HepG2 (cell line): ENCODE data around the gene SLC7A10. TPM values are rescaled to one million over a fixed set of nuclear protein-coding genes. Genes with fewer than 3 reads are reported as not detected.

Source experiments
- ATAC-seq: fragments of 200-7000 bp; cut with Tn5 transposase; 3 replicates; pipeline ENCODE4 v1.9.1; 2020; ENCODE audit warnings: mild to moderate bottlenecking, moderate library complexity
- BruUV-seq: library from RNA; stranded (reverse); fragments of 400-500 nt; replicated peaks from 2 replicates; lab custom pipeline; 2021; lab: Mats Ljungman, UMichigan
- CTCF ChIA-PET: fragments of 300-600 bp; formaldehyde crosslinking; extraction: SDS; loops from one replicate; lab custom pipeline; 2021; ENCODE audit warnings: low total read pairs, inconsistent platforms, low intra/inter-chr PET ratio; lab: Yijun Ruan, JAX
- POLR2A ChIA-PET: fragments of 350-600 bp; sonication (Branson Sonifier 250); formaldehyde crosslinking; loops from one replicate; lab custom pipeline; 2020; ENCODE audit warnings: antibody characterized with exemption, inconsistent platforms; lab: Yijun Ruan, JAX
- DNase-seq: peaks from one replicate; pipeline ENCODE4 v3.0.0-alpha.2; 2015; ENCODE audit warnings: low spot score
- FAIRE-seq: peaks from 3 replicates; lab custom pipeline; 2011; peaks lifted over from hg19 to GRCh38; lab: Jason Lieb, UNC
- H2AFZ ChIP-seq: one replicate; pipeline ENCODE4 v1.6.1; 2011; ENCODE audit warnings: low read length, inconsistent platforms
- H3K27ac ChIP-seq: fragments of 300-600 bp; 3 replicates; pipeline ENCODE4 v1.8.0; 2011; ENCODE audit warnings: mixed run types, mild to moderate bottlenecking, mixed read lengths, low read length, inconsistent platforms; ENCODE audit not compliant: insufficient read depth; ENCODE audit errors: extremely low read length
- H3K27me3 ChIP-seq, 2 experiments: fragments of 200-600 bp in 1 of 2; 2 replicates in 1 of 2; 3 replicates in 1 of 2; pipeline versions ENCODE4 v1.6.0 to v1.8.0; 2011; ENCODE audit warnings: low read length in 2 of 2, mild to moderate bottlenecking in 2 of 2, moderate library complexity in 2 of 2, inconsistent platforms in 1 of 2; ENCODE audit not compliant: insufficient read depth in 2 of 2, control insufficient read depth in 1 of 2
- H3K36me3 ChIP-seq, 2 experiments: fragments of 200-600 bp in 1 of 2; replicated peaks in 1 of 2; 2 replicates in 1 of 2; 3 replicates in 1 of 2; pipeline versions ENCODE4 v1.5.1 to v1.8.0; 2011; ENCODE audit warnings: low read length in 2 of 2, inconsistent platforms in 1 of 2; ENCODE audit not compliant: insufficient read depth in 2 of 2, control insufficient read depth in 1 of 2
- H3K4me1 ChIP-seq: 2 replicates; pipeline ENCODE4 v1.5.1; 2012; ENCODE audit warnings: low read length, inconsistent platforms; ENCODE audit not compliant: insufficient read depth
- H3K4me2 ChIP-seq: 2 replicates; pipeline ENCODE4 v1.6.0; 2011; ENCODE audit warnings: low read depth, low read length, inconsistent platforms
- H3K4me3 ChIP-seq, 3 experiments: fragments of 200-600 bp in 1 of 3; sonication (generic), shearing (Covaris generic) in 1 of 3; replicated peaks in 1 of 3; 2 replicates each; pipeline ENCODE4 v1.5.1; 2011 to 2016; ENCODE audit warnings: low read length in 3 of 3, inconsistent platforms in 2 of 3, low read depth in 2 of 3, mild to moderate bottlenecking in 2 of 3, control low read depth in 1 of 3, mixed read lengths in 1 of 3; ENCODE audit not compliant: insufficient read depth in 1 of 3
- H3K79me2 ChIP-seq: one replicate; pipeline ENCODE4 v1.6.1; 2011; ENCODE audit warnings: low read length, inconsistent platforms; ENCODE audit not compliant: insufficient read depth
- H3K9ac ChIP-seq: 2 replicates; pipeline ENCODE4 v1.6.0; 2011; ENCODE audit warnings: mild to moderate bottlenecking, low read depth, low read length, inconsistent platforms; ENCODE audit not compliant: insufficient read depth
- H3K9me3 ChIP-seq: 2 replicates; pipeline ENCODE4 v1.5.1; 2012; ENCODE audit warnings: mild to moderate bottlenecking, low read length
- H4K20me1 ChIP-seq: 2 replicates; pipeline ENCODE4 v1.6.0; 2011; ENCODE audit warnings: inconsistent platforms, mild to moderate bottlenecking, low read length, moderate library complexity; ENCODE audit not compliant: insufficient read depth
- BORCS8-MEF2B ChIP-seq: sonication (generic); formaldehyde crosslinking; IDR thresholded peaks from 2 replicates; pipeline ENCODE4 v1.8.0; 2022; ENCODE audit warnings: mild to moderate bottlenecking, missing genetic modification reagents
- GABPB1 ChIP-seq: IDR thresholded peaks from 2 replicates; pipeline ENCODE4 v1.6.1; 2016; ENCODE audit warnings: mild to moderate bottlenecking, missing genetic modification reagents, moderate library complexity, missing compliant biosample characterization
- GATAD1 ChIP-seq: IDR thresholded peaks from 2 replicates; pipeline ENCODE4 v1.6.1; 2016; ENCODE audit warnings: missing genetic modification reagents, missing compliant biosample characterization
- JDP2 ChIP-seq: sonication (generic); formaldehyde crosslinking; IDR thresholded peaks from 2 replicates; pipeline ENCODE4 v1.8.1; 2022; ENCODE audit warnings: missing genetic modification reagents, borderline replicate concordance
- PAX8 ChIP-seq: sonication (generic); formaldehyde crosslinking; IDR thresholded peaks from 2 replicates; pipeline ENCODE4 v1.8.0; 2022; ENCODE audit warnings: mild to moderate bottlenecking, missing genetic modification reagents, borderline replicate concordance
- RFX3 ChIP-seq: IDR thresholded peaks from 2 replicates; pipeline ENCODE4 v1.6.1; 2016; ENCODE audit warnings: missing biosample characterization, missing genetic modification reagents
- TCF12 ChIP-seq, 2 experiments: fragments of 450-650 bp in 1 of 2; sonication (generic) in 1 of 2; formaldehyde crosslinking in 1 of 2; IDR thresholded peaks; 2 replicates each; pipeline versions ENCODE4 v1.6.1 to v1.8.0; 2017 to 2022; ENCODE audit warnings: antibody characterized with exemption in 1 of 2, mild to moderate bottlenecking in 1 of 2, missing genetic modification reagents in 1 of 2, moderate library complexity in 1 of 2
- ZMYM4 ChIP-seq: sonication (generic); formaldehyde crosslinking; IDR thresholded peaks from 2 replicates; pipeline ENCODE4 v1.8.1; 2023; ENCODE audit warnings: mild to moderate bottlenecking, missing genetic modification reagents
- ZNF354B ChIP-seq: sonication (generic); formaldehyde crosslinking; IDR thresholded peaks from 2 replicates; pipeline ENCODE4 v1.8.0; 2022; ENCODE audit warnings: mild to moderate bottlenecking, missing genetic modification reagents
- ZNF510 ChIP-seq: sonication (generic); formaldehyde crosslinking; IDR thresholded peaks from 2 replicates; pipeline ENCODE4 v1.4.0; 2020; ENCODE audit warnings: low read depth, mild to moderate bottlenecking, missing genetic modification reagents
- ZNF768 ChIP-seq: sonication (generic); formaldehyde crosslinking; IDR thresholded peaks from 2 replicates; pipeline ENCODE4 v1.4.0; 2020; ENCODE audit warnings: missing genetic modification reagents
- WGBS: methylation state at CpG from one replicate; pipeline ENCODE4 v1.1.6; 2017; ENCODE audit warnings: low lambda C conversion rate; 5-methylcytosine and 5-hydroxymethylcytosine counted together
- in situ Hi-C: cut with HindIII; loops from 2 replicates; pipeline ENCODE4 v1.10.0; 2017; ENCODE audit warnings: low pct_unique_long_range_greater_than_20kb; ENCODE audit not compliant: extremely low pct_ligation_motif_present
- intact Hi-C: fragments of 100-400 bp; cut with micrococcal nuclease; formaldehyde crosslinking; loops from one replicate; pipeline ENCODE4 v1.10.0; 2022; ENCODE audit not compliant: unreplicated experiment
- polyA plus RNA-seq, 8 experiments: library from polyadenylated mRNA; depleted of rRNA in 3 of 8; stranded (reverse) in 7 of 8; unstranded in 1 of 8; fragments of >200 nt; fragmentation: Illumina TruSeq in 4 of 8; extraction: Trizol in 4 of 8; gene quantifications; 2 replicates each; pipeline versions ENCODE4 v1.2.1 to v1.2.3, GENCODE V29; 2011 to 2016; ENCODE audit warnings: low read depth in 4 of 8, missing spikeins in 1 of 8, mixed read lengths in 1 of 8; ENCODE audit not compliant: insufficient read depth in 1 of 8
- total RNA-seq, 5 experiments: library from RNA; depleted of rRNA; stranded (reverse); fragments of >200 nt; fragmentation: Illumina TruSeq; extraction: Trizol; gene quantifications; 2 replicates each; pipeline ENCODE4 v1.2.3, GENCODE V29; 2016; ENCODE audit warnings: low read depth in 1 of 5
- TF ChIP-seq, protein P1 (sequence below): sonication (generic); formaldehyde crosslinking; IDR thresholded peaks from 2 replicates; pipeline ENCODE4 v1.9.0; 2022; ENCODE audit warnings: low read depth, missing genetic modification reagents
- TF ChIP-seq, protein P2 (sequence below): sonication (generic); formaldehyde crosslinking; IDR thresholded peaks from 2 replicates; pipeline ENCODE4 v1.4.0; 2020; ENCODE audit warnings: mild to moderate bottlenecking, missing genetic modification reagents
- TF ChIP-seq, protein P3 (sequence below): sonication (generic); formaldehyde crosslinking; IDR thresholded peaks from 2 replicates; pipeline ENCODE4 v1.8.0; 2022; ENCODE audit warnings: missing genetic modification reagents, mild to moderate bottlenecking, moderate library complexity, borderline replicate concordance
- TF ChIP-seq, protein P4 (sequence below): sonication (generic); formaldehyde crosslinking; IDR thresholded peaks from 2 replicates; pipeline ENCODE4 v1.4.0; 2020; ENCODE audit warnings: mild to moderate bottlenecking, missing genetic modification reagents

SLC7A10 gene
- total and polyA plus RNA-seq, 2 of the 13 experiments (the other 11 are each of a cell fraction or from before 2014, with no cell fraction given), result 1.1 to 2.2 TPM

DNA sequence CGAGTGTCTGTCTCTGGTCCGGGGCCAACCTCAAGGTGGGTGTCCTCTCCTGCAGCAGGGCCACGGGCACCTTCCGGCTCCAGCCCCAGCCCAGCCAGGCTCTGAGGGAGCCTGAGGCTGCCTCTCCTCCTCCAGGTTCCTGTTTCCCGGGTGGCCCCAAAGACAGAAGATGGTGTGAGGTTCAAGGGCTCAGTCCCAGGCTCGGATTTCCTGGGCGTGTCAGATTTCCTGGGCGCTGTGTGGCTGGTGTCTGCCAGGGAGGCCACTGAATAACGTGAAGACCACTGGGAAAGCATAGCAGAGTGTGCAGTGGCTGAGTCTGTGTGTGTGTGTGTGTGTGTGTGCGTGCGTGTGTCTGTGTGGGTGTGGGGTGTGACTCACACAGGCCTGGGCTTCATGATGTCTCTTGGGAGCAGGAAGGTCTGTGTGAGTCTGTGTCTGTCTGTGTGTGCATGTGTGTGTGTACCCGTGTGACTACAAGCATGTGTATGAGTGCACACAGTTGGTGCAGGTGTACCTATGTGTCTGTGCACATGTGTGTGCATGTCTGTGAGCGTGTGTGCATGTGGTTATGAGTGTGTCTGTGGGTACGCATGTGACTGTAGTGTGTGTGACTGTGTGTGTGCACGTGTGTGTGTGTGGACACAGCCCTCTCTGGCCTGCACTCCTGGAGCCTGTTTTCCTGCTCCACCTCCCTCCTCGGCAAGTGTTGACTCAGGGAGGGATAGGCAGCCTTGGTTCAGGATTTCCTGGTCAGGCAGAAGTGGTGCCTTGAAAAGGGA lies 48.4 kb upstream of the SLC7A10 start (continued):
- TF ChIP-seq BORCS8-MEF2B (0 out of 2 replicates have a peak, but pooled peaks have one; percentile 42), ZNF768 (CRISPR knock-in tag) (no peak; the same call in 1 of the 2 replicates), PAX8 (no peak), RFX3 (CRISPR knock-in tag) (no peak), ZNF510 (CRISPR knock-in tag) (no peak)
- TF ChIP-seq, protein P1, sequence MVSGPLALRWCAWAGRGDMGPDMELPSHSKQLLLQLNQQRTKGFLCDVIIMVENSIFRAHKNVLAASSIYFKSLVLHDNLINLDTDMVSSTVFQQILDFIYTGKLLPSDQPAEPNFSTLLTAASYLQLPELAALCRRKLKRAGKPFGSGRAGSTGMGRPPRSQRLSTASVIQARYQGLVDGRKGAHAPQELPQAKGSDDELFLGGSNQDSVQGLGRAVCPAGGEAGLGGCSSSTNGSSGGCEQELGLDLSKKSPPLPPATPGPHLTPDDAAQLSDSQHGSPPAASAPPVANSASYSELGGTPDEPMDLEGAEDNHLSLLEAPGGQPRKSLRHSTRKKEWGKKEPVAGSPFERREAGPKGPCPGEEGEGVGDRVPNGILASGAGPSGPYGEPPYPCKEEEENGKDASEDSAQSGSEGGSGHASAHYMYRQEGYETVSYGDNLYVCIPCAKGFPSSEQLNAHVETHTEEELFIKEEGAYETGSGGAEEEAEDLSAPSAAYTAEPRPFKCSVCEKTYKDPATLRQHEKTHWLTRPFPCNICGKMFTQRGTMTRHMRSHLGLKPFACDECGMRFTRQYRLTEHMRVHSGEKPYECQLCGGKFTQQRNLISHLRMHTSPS (CRISPR knock-in tag), result peak; percentile 86
- TF ChIP-seq, protein P2, sequence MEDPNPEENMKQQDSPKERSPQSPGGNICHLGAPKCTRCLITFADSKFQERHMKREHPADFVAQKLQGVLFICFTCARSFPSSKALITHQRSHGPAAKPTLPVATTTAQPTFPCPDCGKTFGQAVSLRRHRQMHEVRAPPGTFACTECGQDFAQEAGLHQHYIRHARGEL (CRISPR knock-in tag), result no peak

DNA sequence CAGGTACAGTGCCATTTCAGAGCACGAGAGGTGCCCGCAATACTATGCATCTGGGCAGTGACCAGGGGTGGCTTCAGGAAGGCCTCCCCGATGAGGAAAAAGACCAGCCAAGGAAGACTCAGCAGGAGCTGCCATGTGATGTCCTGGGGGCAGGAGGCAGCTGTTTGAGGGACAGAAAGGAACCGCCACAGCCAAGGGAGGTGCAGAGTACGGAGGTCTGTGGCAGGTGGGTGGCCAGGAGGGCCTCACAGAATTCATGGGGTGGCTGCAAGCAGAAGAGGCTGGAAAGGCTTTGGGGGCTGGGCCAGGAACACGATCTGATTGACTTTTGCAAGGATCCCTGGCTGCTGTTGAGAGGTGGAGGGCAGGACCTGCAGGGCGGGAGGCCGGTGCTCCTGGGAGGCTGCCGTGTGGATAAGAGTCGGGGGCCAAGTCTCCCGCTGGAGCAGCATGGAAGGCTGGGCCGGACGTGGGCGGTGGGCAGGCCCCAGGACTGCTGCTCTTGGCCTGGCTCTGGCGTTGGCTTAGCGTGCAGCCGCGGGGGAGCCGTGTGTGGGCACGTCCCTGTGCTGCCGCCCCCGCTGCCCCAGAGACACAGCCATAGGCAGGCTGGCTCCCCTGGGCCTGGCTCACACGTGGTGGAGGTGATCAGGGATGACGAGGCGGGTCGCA lies 47.6 kb upstream of the SLC7A10 start:
- FAIRE-seq (no peak), DNase-seq (no peak), ATAC-seq (no peak)
- in situ Hi-C loops, result no loop called here
- WGBS, result 91% methylated on average over 12 of the region's 26 CpGs
- Histone ChIP-seq H4K20me1 (no peaks in the 10 kb centered on the region), H2AFZ (no peak overlapping the region), H3K27ac (peak overlapping the region; percentile 94), H3K27me3 (no peaks in the 10 kb centered on the region), H3K79me2 (no peaks in the 10 kb centered on the region), H3K36me3 (no peaks in the 10 kb centered on the region), H3K9me3 (no peaks in the 10 kb centered on the region), H3K4me2 (no peak overlapping the region), H3K4me1 (peaks cover 85% of the 10 kb centered on the region), H3K4me3 (no peak overlapping the region), H3K9ac (no peak overlapping the region)
- intact Hi-C loops, result no loop called here
- BruUV-seq, result no TSS peak
- ChIA-PET POLR2A (no interaction called here), CTCF (no interaction called here)
- TF ChIP-seq ZNF354B (CRISPR knock-in tag), result no peak
- TF ChIP-seq JDP2, result no peak
- no peak for TF ChIP-seq TCF12 (IDR thresholded peaks at IDR 0.05)
- TF ChIP-seq TCF12 (CRISPR knock-in tag; IDR thresholded peaks at IDR 0.05), result 0 out of 2 replicates have a peak, but pooled peaks have one; percentile 34
- TF ChIP-seq, protein P3, sequence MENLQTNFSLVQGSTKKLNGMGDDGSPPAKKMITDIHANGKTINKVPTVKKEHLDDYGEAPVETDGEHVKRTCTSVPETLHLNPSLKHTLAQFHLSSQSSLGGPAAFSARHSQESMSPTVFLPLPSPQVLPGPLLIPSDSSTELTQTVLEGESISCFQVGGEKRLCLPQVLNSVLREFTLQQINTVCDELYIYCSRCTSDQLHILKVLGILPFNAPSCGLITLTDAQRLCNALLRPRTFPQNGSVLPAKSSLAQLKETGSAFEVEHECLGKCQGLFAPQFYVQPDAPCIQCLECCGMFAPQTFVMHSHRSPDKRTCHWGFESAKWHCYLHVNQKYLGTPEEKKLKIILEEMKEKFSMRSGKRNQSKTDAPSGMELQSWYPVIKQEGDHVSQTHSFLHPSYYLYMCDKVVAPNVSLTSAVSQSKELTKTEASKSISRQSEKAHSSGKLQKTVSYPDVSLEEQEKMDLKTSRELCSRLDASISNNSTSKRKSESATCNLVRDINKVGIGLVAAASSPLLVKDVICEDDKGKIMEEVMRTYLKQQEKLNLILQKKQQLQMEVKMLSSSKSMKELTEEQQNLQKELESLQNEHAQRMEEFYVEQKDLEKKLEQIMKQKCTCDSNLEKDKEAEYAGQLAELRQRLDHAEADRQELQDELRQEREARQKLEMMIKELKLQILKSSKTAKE (CRISPR knock-in tag), result no peak
- TF ChIP-seq, protein P4, sequence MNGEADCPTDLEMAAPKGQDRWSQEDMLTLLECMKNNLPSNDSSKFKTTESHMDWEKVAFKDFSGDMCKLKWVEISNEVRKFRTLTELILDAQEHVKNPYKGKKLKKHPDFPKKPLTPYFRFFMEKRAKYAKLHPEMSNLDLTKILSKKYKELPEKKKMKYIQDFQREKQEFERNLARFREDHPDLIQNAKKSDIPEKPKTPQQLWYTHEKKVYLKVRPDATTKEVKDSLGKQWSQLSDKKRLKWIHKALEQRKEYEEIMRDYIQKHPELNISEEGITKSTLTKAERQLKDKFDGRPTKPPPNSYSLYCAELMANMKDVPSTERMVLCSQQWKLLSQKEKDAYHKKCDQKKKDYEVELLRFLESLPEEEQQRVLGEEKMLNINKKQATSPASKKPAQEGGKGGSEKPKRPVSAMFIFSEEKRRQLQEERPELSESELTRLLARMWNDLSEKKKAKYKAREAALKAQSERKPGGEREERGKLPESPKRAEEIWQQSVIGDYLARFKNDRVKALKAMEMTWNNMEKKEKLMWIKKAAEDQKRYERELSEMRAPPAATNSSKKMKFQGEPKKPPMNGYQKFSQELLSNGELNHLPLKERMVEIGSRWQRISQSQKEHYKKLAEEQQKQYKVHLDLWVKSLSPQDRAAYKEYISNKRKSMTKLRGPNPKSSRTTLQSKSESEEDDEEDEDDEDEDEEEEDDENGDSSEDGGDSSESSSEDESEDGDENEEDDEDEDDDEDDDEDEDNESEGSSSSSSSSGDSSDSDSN (CRISPR knock-in tag), result no peak; the same call in 1 of the 2 replicates
- TF ChIP-seq GATAD1 (CRISPR knock-in tag), result no peak
- TF ChIP-seq GABPB1, result 0 out of 2 replicates have a peak, but pooled peaks have one; percentile 8
- TF ChIP-seq ZMYM4 (CRISPR knock-in tag), result no peak
